ENCODE results near the gene MUC5AC.

DNA sequence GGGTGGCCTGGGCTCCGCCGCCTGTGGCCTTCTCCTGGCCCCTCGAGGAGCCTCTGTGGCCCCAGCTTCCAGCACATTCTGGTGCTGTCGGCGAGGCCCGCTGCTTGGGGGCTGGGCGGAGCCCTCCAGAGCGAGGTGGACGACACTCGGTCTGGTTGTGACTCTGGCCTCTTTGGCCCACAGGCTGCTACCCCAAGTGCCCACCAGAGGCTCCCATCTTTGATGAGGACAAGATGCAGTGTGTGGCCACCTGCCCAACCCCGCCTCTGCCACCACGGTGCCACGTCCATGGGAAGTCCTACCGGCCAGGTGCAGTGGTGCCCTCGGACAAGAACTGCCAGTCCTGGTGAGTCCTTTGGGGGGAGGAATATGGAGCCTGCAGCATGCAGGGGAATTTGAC lies 22.4 kb downstream of the MUC5AC start:
- TF ChIP-seq, protein P1, sequence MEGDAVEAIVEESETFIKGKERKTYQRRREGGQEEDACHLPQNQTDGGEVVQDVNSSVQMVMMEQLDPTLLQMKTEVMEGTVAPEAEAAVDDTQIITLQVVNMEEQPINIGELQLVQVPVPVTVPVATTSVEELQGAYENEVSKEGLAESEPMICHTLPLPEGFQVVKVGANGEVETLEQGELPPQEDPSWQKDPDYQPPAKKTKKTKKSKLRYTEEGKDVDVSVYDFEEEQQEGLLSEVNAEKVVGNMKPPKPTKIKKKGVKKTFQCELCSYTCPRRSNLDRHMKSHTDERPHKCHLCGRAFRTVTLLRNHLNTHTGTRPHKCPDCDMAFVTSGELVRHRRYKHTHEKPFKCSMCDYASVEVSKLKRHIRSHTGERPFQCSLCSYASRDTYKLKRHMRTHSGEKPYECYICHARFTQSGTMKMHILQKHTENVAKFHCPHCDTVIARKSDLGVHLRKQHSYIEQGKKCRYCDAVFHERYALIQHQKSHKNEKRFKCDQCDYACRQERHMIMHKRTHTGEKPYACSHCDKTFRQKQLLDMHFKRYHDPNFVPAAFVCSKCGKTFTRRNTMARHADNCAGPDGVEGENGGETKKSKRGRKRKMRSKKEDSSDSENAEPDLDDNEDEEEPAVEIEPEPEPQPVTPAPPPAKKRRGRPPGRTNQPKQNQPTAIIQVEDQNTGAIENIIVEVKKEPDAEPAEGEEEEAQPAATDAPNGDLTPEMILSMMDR (IDR thresholded peaks at IDR 0.05 in 8 of 11, conservative IDR thresholded peaks at IDR 0.05 in 3 of 11) = no peak
- TF ChIP-seq POLR2A (IDR thresholded peaks at IDR 0.05) = no peak
- TF ChIP-seq POLR2AphosphoS5 (IDR thresholded peaks at IDR 0.05) = no peak
